Stimulated activated CD4-positive, alpha-beta T cell treated with anti-CD3 and anti-CD28 coated beads, Interleukin-15, amount 100 ng/mL, for 48 hours (primary cell): ENCODE results near the gene KCNQ2.

Source experiments
- DNase-seq, 2 donors: peaks; one replicate each; pipeline ENCODE4 v3.0.0-alpha.2; 2020; ENCODE audit warnings: low read depth in 2 of 2

Gene KCNQ2

GRCh38 chr20:63471002-63471716 is 1.3 kb downstream of the KCNQ2 start:
- DNase-seq = no peak

- no peak for DNase-seq
Observed at GRCh38 chr20:63470410-63470809, 2.0 kb downstream of the KCNQ2 start.

GRCh38 chr20:63469713-63470101 is 2.7 kb downstream of the KCNQ2 start:
- no peak for DNase-seq

- DNase-seq = no peak
Observed at GRCh38 chr20:63469019-63469712, 3.3 kb downstream of the KCNQ2 start.

- no peak for DNase-seq
Observed at GRCh38 chr20:63468421-63468820, 4.0 kb downstream of the KCNQ2 start.

GRCh38 chr20:63467294-63468083 is 5.0 kb downstream of the KCNQ2 start:
- DNase-seq = no peak

GRCh38 chr20:63466861-63467260 is 5.6 kb downstream of the KCNQ2 start:
- no peak for DNase-seq

GRCh38 chr20:63466250-63466825 is 6.1 kb downstream of the KCNQ2 start:
- DNase-seq = no peak

GRCh38 chr20:63465380-63466249 is 6.8 kb downstream of the KCNQ2 start:
- no peak for DNase-seq

GRCh38 chr20:63464289-63464635 is 8.2 kb downstream of the KCNQ2 start:
- DNase-seq = no peak

- DNase-seq = no peak
Observed at GRCh38 chr20:63463400-63464288, 8.8 kb downstream of the KCNQ2 start.

GRCh38 chr20:63462244-63462643 is 10.2 kb downstream of the KCNQ2 start:
- DNase-seq = no peak

- no peak for DNase-seq
Observed at GRCh38 chr20:63461104-63461763, 11.2 kb downstream of the KCNQ2 start.

GRCh38 chr20:63459070-63459380 is 13.4 kb downstream of the KCNQ2 start:
- DNase-seq = no peak

GRCh38 chr20:63458170-63459069 is 14.0 kb downstream of the KCNQ2 start:
- no peak for DNase-seq

GRCh38 chr20:63457737-63458136 is 14.7 kb downstream of the KCNQ2 start:
- no peak for DNase-seq

GRCh38 chr20:63456429-63457284 is 15.8 kb downstream of the KCNQ2 start:
- DNase-seq = no peak

- DNase-seq = no peak
Observed at GRCh38 chr20:63455568-63455859, 16.9 kb downstream of the KCNQ2 start.
